Peyer's patch (tissue), 4 donors: ENCODE data around the gene EBLN2. TPM values are rescaled to one million over a fixed set of nuclear protein-coding genes. Genes with fewer than 3 reads are reported as not detected.

Experiments used
- DNase-seq, 3 donors: peaks; one replicate each; pipeline ENCODE4 v3.0.0-alpha.2; 2017 to 2019
- H3K27ac ChIP-seq, 4 donors: fragments of 200-600 bp; sonication (generic); one replicate each; pipeline ENCODE4 v1.5.1; 2016 to 2019
- H3K27me3 ChIP-seq, 2 donors: fragments of 200-600 bp; sonication (generic); one replicate each; pipeline ENCODE4 v1.5.1; 2019
- H3K36me3 ChIP-seq, 3 donors: fragments of 200-600 bp; sonication (generic); one replicate each; pipeline ENCODE4 v1.5.1; 2016 to 2019
- H3K4me1 ChIP-seq, 4 donors: fragments of 200-600 bp; sonication (generic); one replicate each; pipeline ENCODE4 v1.5.1; 2016 to 2019
- H3K4me3 ChIP-seq, 4 donors: fragments of 200-600 bp; sonication (generic); 1 replicate in 3 of 4; 2 replicates in 1 of 4; pipeline ENCODE4 v1.5.1; 2016 to 2019; ENCODE audit warnings: mild to moderate bottlenecking in 1 of 4
- H3K9me3 ChIP-seq, 4 donors: fragments of 200-600 bp; sonication (generic); one replicate each; pipeline ENCODE4 v1.5.1; 2016 to 2019; ENCODE audit warnings: mild to moderate bottlenecking in 1 of 4
- CTCF ChIP-seq, 6 experiments: fragments of 450-650 bp in 4 of 6; fragments of 200-600 bp in 2 of 6; sonication (generic) in 1 of 6; IDR thresholded peaks; one replicate each; pipeline ENCODE4 v1.5.1; 2017 to 2019; ENCODE audit warnings: antibody characterized with exemption in 6 of 6, mild to moderate bottlenecking in 3 of 6, moderate library complexity in 1 of 6
- POLR2A ChIP-seq, 2 donors: fragments of 450-650 bp; IDR thresholded peaks; one replicate each; pipeline ENCODE4 v1.5.1; 2017; ENCODE audit warnings: antibody characterized with exemption in 2 of 2, mild to moderate bottlenecking in 2 of 2, moderate library complexity in 2 of 2
- total RNA-seq, 4 donors: library from RNA; depleted of rRNA; stranded (reverse); fragments of >200 nt; gene quantifications; one replicate each; pipeline ENCODE4 v1.1.0, GENCODE V29; 2016

EBLN2 gene
- total RNA-seq, 4 donors from 2014 or later, result 8.2 to 14.9 (median 11.9) TPM

- DNase-seq, result no peak
- Histone ChIP-seq H3K27me3 (no peaks in the 10 kb centered on the region), H3K36me3 (peaks cover 0 to 13% (median 0%) of the 10 kb centered on the region in 3 donors), H3K27ac (no peak overlapping the region), H3K4me1 (peaks cover 0 to 8% (median 0%) of the 10 kb centered on the region in 4 donors), H3K9me3 (no peaks in the 10 kb centered on the region), H3K4me3 (no peak overlapping the region)
- TF ChIP-seq POLR2A (IDR thresholded peaks at IDR 0.05), result no peak
- TF ChIP-seq CTCF (IDR thresholded peaks at IDR 0.05), result no peak
Measured at GRCh38 chr3:73046195-73046594, 15.3 kb upstream of the EBLN2 start.

DNA sequence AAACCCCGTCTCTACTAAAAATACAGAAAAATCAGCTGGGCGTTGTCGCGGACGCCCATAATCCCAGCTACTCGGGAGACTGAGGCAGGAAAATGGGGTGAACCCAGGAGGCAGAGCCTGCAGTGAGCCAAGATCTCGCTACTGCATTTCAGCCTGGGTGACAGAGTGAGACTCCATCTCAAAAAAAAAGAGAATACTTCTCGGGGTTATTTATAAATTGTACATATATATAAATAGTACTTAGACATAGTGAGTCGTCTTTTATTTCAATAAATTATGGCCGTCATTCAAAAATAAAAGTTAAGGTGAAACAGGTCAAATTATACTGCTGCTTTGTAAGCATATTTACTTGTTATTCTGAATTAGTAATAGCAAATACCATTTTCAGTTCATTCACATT is 12.1 kb upstream of the EBLN2 start:
- H3K27ac ChIP-seq, result no peak overlapping the region
- no peaks in the 10 kb centered on the region for H3K9me3 ChIP-seq
- no peak for DNase-seq
- peaks cover 0 to 13% (median 0%) of the 10 kb centered on the region in 3 donors for H3K36me3 ChIP-seq
- no peaks in the 10 kb centered on the region for H3K27me3 ChIP-seq
- no peak overlapping the region for H3K4me3 ChIP-seq
- H3K4me1 ChIP-seq, result peaks cover 0 to 18% (median 0%) of the 10 kb centered on the region in 4 donors
- TF ChIP-seq POLR2A (IDR thresholded peaks at IDR 0.05), result no peak
- TF ChIP-seq CTCF (IDR thresholded peaks at IDR 0.05), result no peak

GRCh38 chr3:73052857-73053256 is 8.6 kb upstream of the EBLN2 start:
- TF ChIP-seq CTCF (IDR thresholded peaks at IDR 0.05) (no peak), POLR2A (IDR thresholded peaks at IDR 0.05) (no peak)
- Histone ChIP-seq H3K4me1 (peaks cover 0 to 23% (median 0%) of the 10 kb centered on the region in 4 donors), H3K4me3 (no peak overlapping the region), H3K36me3 (peaks cover 0 to 9% (median 0%) of the 10 kb centered on the region in 3 donors), H3K27me3 (no peaks in the 10 kb centered on the region), H3K27ac (no peak overlapping the region), H3K9me3 (no peaks in the 10 kb centered on the region)
- no peak for DNase-seq

DNA sequence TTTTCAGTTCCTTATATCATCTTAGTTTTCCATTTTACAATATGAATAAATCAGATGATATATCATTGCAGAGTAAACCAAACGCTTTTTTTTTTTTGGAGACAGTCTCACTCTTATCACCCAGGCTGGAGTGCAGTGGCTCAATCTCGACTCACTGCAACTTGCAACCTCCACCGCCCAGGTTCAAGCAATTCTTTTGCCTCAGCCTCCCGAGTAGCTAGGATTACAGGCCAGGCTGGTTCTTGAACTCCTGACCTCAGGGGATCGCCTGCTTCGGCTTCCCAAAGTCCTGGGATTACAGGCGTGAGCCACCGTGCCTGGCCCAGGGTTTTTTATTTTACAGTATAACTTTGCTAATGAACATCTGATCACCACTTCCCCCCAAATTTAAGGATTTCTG is 5.9 kb upstream of the EBLN2 start:
- TF ChIP-seq CTCF (IDR thresholded peaks at IDR 0.05) (no peak), POLR2A (IDR thresholded peaks at IDR 0.05) (no peak)
- H3K36me3 ChIP-seq, result no peaks in the 10 kb centered on the region
- DNase-seq, result no peak
- no peaks in the 10 kb centered on the region for H3K27me3 ChIP-seq
- no peak overlapping the region for H3K4me3 ChIP-seq
- no peak overlapping the region for H3K27ac ChIP-seq
- peaks cover 0 to 23% (median 0%) of the 10 kb centered on the region in 4 donors for H3K4me1 ChIP-seq
- H3K9me3 ChIP-seq, result no peaks in the 10 kb centered on the region

DNA sequence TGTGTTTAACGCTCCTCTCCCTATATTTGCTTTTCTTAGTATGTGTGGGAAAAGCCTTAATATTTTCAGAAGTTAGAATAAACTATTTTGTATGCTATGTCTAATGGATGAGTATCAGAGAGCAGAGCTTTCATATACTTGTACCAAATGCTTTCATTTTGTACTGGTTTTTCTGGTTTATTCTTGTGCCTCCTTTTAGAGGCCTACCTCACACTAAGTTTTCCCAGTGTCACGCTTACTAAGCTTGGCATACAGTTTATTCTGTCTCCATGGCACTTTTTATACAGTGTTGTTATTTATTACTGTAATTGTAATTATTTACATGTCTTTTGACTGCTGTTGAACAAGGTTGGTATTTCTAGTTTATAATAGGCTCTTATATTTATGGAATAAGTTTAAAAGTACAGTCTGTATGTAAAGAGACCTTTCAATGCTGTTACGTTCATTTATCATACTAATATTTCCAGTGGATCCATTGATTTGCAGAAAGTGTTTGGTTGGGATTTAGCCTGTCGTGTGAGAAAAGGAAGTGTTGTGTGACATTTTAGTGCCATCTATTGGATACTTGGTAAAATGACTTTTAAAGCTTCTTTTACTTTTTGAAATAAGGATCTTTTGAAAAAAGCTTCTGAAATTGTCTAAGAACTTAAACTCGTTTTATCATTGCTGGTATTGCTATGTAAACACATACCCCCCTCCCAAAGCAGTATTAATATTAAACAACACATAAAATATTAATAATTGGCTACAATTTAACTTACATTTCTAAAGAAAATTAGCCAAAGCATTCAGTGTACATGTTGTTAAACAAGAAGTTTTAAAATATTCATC is 5.2 kb upstream of the EBLN2 start:
- H3K27me3 ChIP-seq, result no peaks in the 10 kb centered on the region
- no peak overlapping the region for H3K4me3 ChIP-seq
- H3K36me3 ChIP-seq, result no peaks in the 10 kb centered on the region
- H3K27ac ChIP-seq, result no peak overlapping the region
- H3K4me1 ChIP-seq, result peaks cover 0 to 23% (median 0%) of the 10 kb centered on the region in 4 donors
- peak in 4 of 6 experiments; percentile 47 to 79 (median 70) for TF ChIP-seq CTCF (IDR thresholded peaks at IDR 0.05)
- no peak for TF ChIP-seq POLR2A (IDR thresholded peaks at IDR 0.05)
- no peak for DNase-seq
- no peaks in the 10 kb centered on the region for H3K9me3 ChIP-seq
